H1 (cell line): ENCODE results near the gene C19orf25. TPM values are rescaled to one million over a fixed set of nuclear protein-coding genes. Genes with fewer than 3 reads are reported as not detected.

Experiments
- CTCF ChIA-PET: fragments of 300-600 bp; sonication (Branson Sonifier 250); formaldehyde crosslinking; loops from one replicate; lab custom pipeline; 2021; ENCODE audit not compliant: partially characterized antibody; lab: Charles Lee
- POLR2A ChIA-PET: fragments of 300-600 bp; sonication (Branson Sonifier 250); formaldehyde crosslinking; loops from one replicate; lab custom pipeline; 2021; ENCODE audit warnings: inconsistent platforms; ENCODE audit not compliant: partially characterized antibody; lab: Charles Lee
- DNase-seq, 2 experiments: peaks; one replicate each; pipeline versions ENCODE4 v3.0.0 to v3.0.0-alpha.2; 2010 to 2022; ENCODE audit warnings: low spot score in 2 of 2, low read depth in 1 of 2, mixed read lengths in 1 of 2
- FAIRE-seq: peaks from 2 replicates; lab custom pipeline; 2011; peaks lifted over from hg19 to GRCh38; lab: Jason Lieb, UNC
- H2AFZ ChIP-seq: 2 replicates; pipeline ENCODE4 v1.8.1; 2012; ENCODE audit warnings: low read length, inconsistent platforms
- H2AK5ac ChIP-seq: 2 replicates; pipeline ENCODE4 v1.6.1; 2013; ENCODE audit warnings: low read depth, low read length
- H2BK120ac ChIP-seq: replicated peaks from 2 replicates; pipeline ENCODE3; 2013; ENCODE audit warnings: low read depth, low read length, inconsistent platforms
- H2BK12ac ChIP-seq: 2 replicates; pipeline ENCODE4 v1.6.1; 2013; ENCODE audit warnings: low read depth, low read length
- H2BK15ac ChIP-seq: 2 replicates; pipeline ENCODE4 v1.6.1; 2013; ENCODE audit warnings: low read length
- H2BK20ac ChIP-seq: 2 replicates; pipeline ENCODE4 v1.6.1; 2013; ENCODE audit warnings: low read length
- H2BK5ac ChIP-seq: 2 replicates; pipeline ENCODE4 v1.6.1; 2013; ENCODE audit warnings: low read depth, low read length
- H3K14ac ChIP-seq: 2 replicates; pipeline ENCODE4 v1.6.1; 2013; ENCODE audit warnings: inconsistent platforms; ENCODE audit not compliant: insufficient read length
- H3K18ac ChIP-seq: 2 replicates; pipeline ENCODE4 v1.6.1; 2013; ENCODE audit warnings: low read length; ENCODE audit errors: extremely low read depth
- H3K23ac ChIP-seq: 2 replicates; pipeline ENCODE4 v1.6.1; 2013; ENCODE audit warnings: inconsistent platforms; ENCODE audit not compliant: insufficient read length
- H3K23me2 ChIP-seq: 2 replicates; pipeline ENCODE4 v1.6.1; 2013; ENCODE audit warnings: low read depth, low read length
- H3K27ac ChIP-seq: 2 replicates; pipeline ENCODE4 v1.6.1; 2011; ENCODE audit warnings: low read depth, low read length, inconsistent platforms
- H3K27me3 ChIP-seq, 4 experiments: replicated peaks in 1 of 4; 1 replicate in 1 of 4; 2 replicates in 3 of 4; pipeline versions ENCODE4 v1.6.1 to v1.8.1; 2011 to 2013; ENCODE audit warnings: low read length in 3 of 4, mild to moderate bottlenecking in 3 of 4, inconsistent platforms in 2 of 4, mixed read lengths in 2 of 4, moderate library complexity in 1 of 4; ENCODE audit not compliant: control insufficient read depth in 3 of 4, insufficient read depth in 3 of 4; ENCODE audit errors: extremely low read depth in 1 of 4
- H3K36me3 ChIP-seq, 4 experiments: 2 replicates each; pipeline versions ENCODE4 v1.6.1 to v1.8.1; 2011 to 2013; ENCODE audit warnings: mild to moderate bottlenecking in 4 of 4, low read length in 3 of 4, moderate library complexity in 2 of 4, control low read depth in 1 of 4, inconsistent platforms in 1 of 4; ENCODE audit not compliant: insufficient read depth in 4 of 4, control insufficient read depth in 2 of 4
- H3K4ac ChIP-seq: replicated peaks from 2 replicates; pipeline ENCODE3; 2013; ENCODE audit warnings: low read length, low read depth, mixed read lengths, inconsistent platforms; ENCODE audit not compliant: insufficient read length
- H3K4me1 ChIP-seq, 4 experiments: replicated peaks in 1 of 4; 1 replicate in 1 of 4; 2 replicates in 3 of 4; pipeline versions ENCODE4 v1.6.1 to v1.8.1; 2011 to 2013; ENCODE audit warnings: low read length in 3 of 4, inconsistent platforms in 2 of 4, mixed read lengths in 1 of 4; ENCODE audit not compliant: insufficient read depth in 4 of 4, control insufficient read depth in 3 of 4
- H3K4me2 ChIP-seq, 2 experiments: 2 replicates each; pipeline versions ENCODE4 v1.6.1 to v1.8.1; 2011 to 2013; ENCODE audit warnings: low read depth in 2 of 2, low read length in 2 of 2, control low read depth in 1 of 2, inconsistent platforms in 1 of 2, mild to moderate bottlenecking in 1 of 2; ENCODE audit not compliant: insufficient read depth in 1 of 2
- H3K4me3 ChIP-seq, 4 experiments: fragments of 200-600, 300-600 bp in 1 of 4; sonication (generic), shearing (Covaris generic), sonication (Bioruptor Twin) in 1 of 4; 2 replicates each; pipeline versions ENCODE4 v1.5.1 to v1.8.1; 2011 to 2016; ENCODE audit warnings: low read length in 4 of 4, low read depth in 3 of 4, control low read depth in 2 of 4, inconsistent platforms in 2 of 4, mild to moderate bottlenecking in 2 of 4, mixed read lengths in 1 of 4, moderate library complexity in 1 of 4; ENCODE audit not compliant: insufficient read depth in 2 of 4; ENCODE audit errors: extremely low read depth in 1 of 4
- H3K56ac ChIP-seq: replicated peaks from 2 replicates; pipeline ENCODE3; 2013; ENCODE audit warnings: low read depth, mild to moderate bottlenecking, mixed read lengths, low read length, inconsistent platforms; ENCODE audit not compliant: insufficient read length
- H3K79me1 ChIP-seq: 2 replicates; pipeline ENCODE4 v1.6.1; 2013; ENCODE audit warnings: low read depth, low read length, control low read depth
- H3K79me2 ChIP-seq, 2 experiments: 2 replicates each; pipeline versions ENCODE4 v1.6.1 to v1.8.1; 2012 to 2013; ENCODE audit warnings: low read length in 2 of 2, mild to moderate bottlenecking in 2 of 2, inconsistent platforms in 1 of 2; ENCODE audit not compliant: insufficient read depth in 2 of 2, control insufficient read depth in 1 of 2
- H3K9ac ChIP-seq, 4 experiments: replicated peaks in 1 of 4; 1 replicate in 1 of 4; 2 replicates in 3 of 4; pipeline versions ENCODE4 v1.6.1 to v1.8.1; 2011 to 2013; ENCODE audit warnings: low read depth in 3 of 4, low read length in 3 of 4, control low read depth in 2 of 4, mild to moderate bottlenecking in 2 of 4, moderate library complexity in 2 of 4, inconsistent platforms in 1 of 4; ENCODE audit errors: extremely low read depth in 1 of 4
- H3K9me3 ChIP-seq, 2 experiments: 2 replicates each; pipeline versions ENCODE4 v1.6.1 to v1.8.1; 2012 to 2013; ENCODE audit warnings: mild to moderate bottlenecking in 2 of 2, moderate library complexity in 2 of 2, control low read depth in 1 of 2, inconsistent platforms in 1 of 2, low read depth in 1 of 2, low read length in 1 of 2, mixed read lengths in 1 of 2; ENCODE audit not compliant: insufficient read depth in 2 of 2
- H4K20me1 ChIP-seq, 2 experiments: replicated peaks in 1 of 2; 2 replicates each; pipeline versions ENCODE3 to v1.8.1; 2011 to 2013; ENCODE audit warnings: inconsistent platforms in 2 of 2, low read length in 2 of 2, mild to moderate bottlenecking in 1 of 2; ENCODE audit not compliant: insufficient read depth in 2 of 2, control insufficient read depth in 1 of 2
- H4K5ac ChIP-seq: 2 replicates; pipeline ENCODE4 v1.6.1; 2013; ENCODE audit warnings: low read length, low read depth, mixed read lengths, inconsistent platforms; ENCODE audit not compliant: insufficient read length
- H4K8ac ChIP-seq: 2 replicates; pipeline ENCODE4 v1.8.0; 2013; ENCODE audit warnings: mild to moderate bottlenecking, moderate library complexity, low read length, inconsistent platforms; ENCODE audit not compliant: insufficient read depth; ENCODE audit errors: extremely low read depth
- H4K91ac ChIP-seq: replicated peaks from 2 replicates; pipeline ENCODE3; 2013; ENCODE audit warnings: low read length, mixed read lengths, inconsistent platforms; ENCODE audit not compliant: insufficient read length
- CBX5 ChIP-seq: fragments of 300-800, 300-1000 bp; sonication (generic); IDR thresholded peaks from 2 replicates; pipeline ENCODE4 v1.7.1; 2016; ENCODE audit warnings: antibody characterized with exemption, low read length, low read depth
- CHD2 ChIP-seq: IDR thresholded peaks from 2 replicates; pipeline ENCODE4 v1.6.1; 2012; ENCODE audit warnings: low read length, improper control_type of control experiment
- CTBP2 ChIP-seq: IDR thresholded peaks from 2 replicates; pipeline ENCODE4 v1.7.0; 2011; ENCODE audit warnings: borderline replicate concordance, mild to moderate bottlenecking, moderate library complexity, mixed read lengths, low read length; ENCODE audit not compliant: insufficient read depth, insufficient read length
- MAX ChIP-seq: IDR thresholded peaks from 2 replicates; pipeline ENCODE4 v1.6.1; 2012; ENCODE audit warnings: inconsistent platforms
- POLR2AphosphoS5 ChIP-seq: IDR thresholded peaks from 2 replicates; pipeline ENCODE4 v1.6.1; 2011; ENCODE audit warnings: low read depth, low read length
- RNF2 ChIP-seq: fragments of 200-900, 300-1000 bp; sonication (generic); IDR thresholded peaks from 2 replicates; pipeline ENCODE4 v1.7.1; 2016; ENCODE audit warnings: borderline replicate concordance, low read depth, mild to moderate bottlenecking, antibody characterized with exemption, low read length; ENCODE audit not compliant: poor library complexity, severe bottlenecking; ENCODE audit errors: missing control alignments
- RXRA ChIP-seq: IDR thresholded peaks from 2 replicates; pipeline ENCODE4 v1.6.1; 2011; ENCODE audit warnings: low read depth, mild to moderate bottlenecking, low read length, moderate library complexity; ENCODE audit not compliant: insufficient read depth
- SP1 ChIP-seq: IDR thresholded peaks from 2 replicates; pipeline ENCODE4 v1.6.1; 2011; ENCODE audit warnings: low read depth, low read length
- TBP ChIP-seq: IDR thresholded peaks from 2 replicates; pipeline ENCODE4 v1.6.1; 2011; ENCODE audit warnings: low read depth, low read length, improper control_type of control experiment
- WGBS, 2 experiments: shearing (Covaris generic) in 1 of 2; methylation state at CpG; one replicate each; pipeline versions ENCODE4 v1.1.6 to v1.1.7; 2013 to 2015; ENCODE audit warnings: low lambda C conversion rate in 2 of 2, mixed read lengths in 2 of 2, inconsistent platforms in 1 of 2, low coverage in 1 of 2, missing lambda C conversion rate in 1 of 2; ENCODE audit not compliant: insufficient replicate concordance in 2 of 2, insufficient coverage in 1 of 2, insufficient read length in 1 of 2; ENCODE audit errors: extremely low coverage in 1 of 2, missing lambda C conversion rate in 1 of 2; 5-methylcytosine and 5-hydroxymethylcytosine counted together
- polyA plus RNA-seq, 7 experiments: library from polyadenylated mRNA; depleted of rRNA in 3 of 7; stranded (reverse) in 5 of 7; unstranded in 2 of 7; fragments of >200 nt in 5 of 7; fragments of 200-250 nt in 2 of 7; gene quantifications; 1 replicate in 5 of 7; 2 replicates in 1 of 7; 4 replicates in 1 of 7; pipeline versions ENCODE4 v1.2.1 to v1.2.3, GENCODE V29; 2011 to 2013; ENCODE audit warnings: missing spikeins in 2 of 7, mixed read lengths in 2 of 7
- total RNA-seq: library from RNA; stranded (reverse); fragmentation: NEBNext Ultra II Directional; extraction: Animal tissue kit (Norgen Biotek cat#: 25700); gene quantifications from 2 replicates; pipeline ENCODE4 v1.2.1, GENCODE V29; 2021

C19orf25 gene
- total and polyA plus RNA-seq, 2 of the 8 experiments (the other 6 are each of a cell fraction or from before 2014, with no cell fraction given): 41.3 to 67.4 TPM

- WGBS, 2 experiments: 3% methylated on average over 85 of the region's 100 CpGs; no CpG with 5 or more reads in 1 of the 2 experiments
- peaks cover 3% of the 10 kb centered on the region; the same call in 1 of the 2 replicates for H3K23me2 ChIP-seq
- H2BK5ac ChIP-seq: peak within 1 kb of the TSS; percentile 95
- peak within 1 kb of the TSS; percentile 98 for H3K4ac ChIP-seq
- H2AK5ac ChIP-seq: no peak within 1 kb of the TSS; the same call in 1 of the 2 replicates
- peak within 1 kb of the TSS; percentile 87 for H3K18ac ChIP-seq
- H4K5ac ChIP-seq: peak within 1 kb of the TSS; percentile 79
- H3K9ac ChIP-seq: peak within 1 kb of the TSS; percentile 91 to 99 (median 96)
- no peak within 1 kb of the TSS for H2BK120ac ChIP-seq
- peaks cover 0 to 5% (median 4%) of the 10 kb centered on the region in 4 experiments; a peak in 4 of 7 replicates for H3K4me1 ChIP-seq
- peak within 1 kb of the TSS; percentile 77 for H3K56ac ChIP-seq
- H3K79me1 ChIP-seq: peaks cover 4% of the 10 kb centered on the region
- ChIA-PET POLR2A (interaction anchor here (0.6 to 7.6 kb wide), 19 partner anchors 12 to 194 kb away, joined by 3 to 109 read pairs (median 3); partner anchors contain the start of genes APC2 and REEP6), CTCF (interaction anchor here (0.6 to 2.0 kb wide), 4 partner anchors 13 to 66 kb away, joined by 3 to 6 read pairs (median 4); no protein-coding TSS in a partner anchor)
- H2AFZ ChIP-seq: no peak within 1 kb of the TSS
- H4K8ac ChIP-seq: peak within 1 kb of the TSS; percentile 100
- H3K27ac ChIP-seq: peak within 1 kb of the TSS; percentile 96
- H3K4me2 ChIP-seq: peak within 1 kb of the TSS; percentile 74 to 75
- DNase-seq: peak; percentile 90 to 97
- peaks cover 23 to 31% of the 10 kb centered on the region in 2 experiments for H4K20me1 ChIP-seq
- no peak within 1 kb of the TSS for H2BK15ac ChIP-seq
- H4K91ac ChIP-seq: peak within 1 kb of the TSS; percentile 91
- no peak for FAIRE-seq
- no peak within 1 kb of the TSS for H2BK20ac ChIP-seq
- no peaks in the 10 kb centered on the region for H3K27me3 ChIP-seq
- H3K23ac ChIP-seq: no peak within 1 kb of the TSS
- no peak within 1 kb of the TSS for H3K14ac ChIP-seq
- no peaks in the 10 kb centered on the region for H3K9me3 ChIP-seq
- H3K36me3 ChIP-seq: peaks cover 29 to 54% (median 39%) of the 10 kb centered on the region in 4 experiments
- H3K4me3 ChIP-seq: peak within 1 kb of the TSS; percentile 72 to 97 (median 90)
- no peak within 1 kb of the TSS for H2BK12ac ChIP-seq
- H3K79me2 ChIP-seq: peaks cover 2 to 24% of the 10 kb centered on the region in 2 experiments; a peak in 3 of 4 replicates
- TF ChIP-seq RXRA: no peak
- TF ChIP-seq POLR2AphosphoS5: peak; percentile 99
- peak; percentile 99 for TF ChIP-seq CHD2
- TF ChIP-seq TBP: peak; percentile 97
- no peak for TF ChIP-seq CBX5
- TF ChIP-seq SP1: peak; percentile 63
- TF ChIP-seq RNF2: no peak
- TF ChIP-seq MAX: peak; percentile 91
- no peak for TF ChIP-seq CTBP2
Measured at GRCh38 chr19:1438035-1438932, 40.7 kb downstream of the C19orf25 start, which contains the start of gene RPS15. Gene RPS15 (plus strand): TSS chr19:1438396. CDS start chr19:1438426, 30 bp downstream.
